ENCODE results near the gene ABCC1. TPM values are rescaled to one million over a fixed set of nuclear protein-coding genes. Genes with fewer than 3 reads are reported as not detected.
"Not testable (repeated sequence)": the region's sequence is repeated elsewhere in the genome, so short reads cannot be mapped to it uniquely, and the experiment has no call there.

ABCC1 gene
- total RNA-seq, 6 donors from 2014 or later = 35.4 to 106 (median 44.8) TPM

DNA sequence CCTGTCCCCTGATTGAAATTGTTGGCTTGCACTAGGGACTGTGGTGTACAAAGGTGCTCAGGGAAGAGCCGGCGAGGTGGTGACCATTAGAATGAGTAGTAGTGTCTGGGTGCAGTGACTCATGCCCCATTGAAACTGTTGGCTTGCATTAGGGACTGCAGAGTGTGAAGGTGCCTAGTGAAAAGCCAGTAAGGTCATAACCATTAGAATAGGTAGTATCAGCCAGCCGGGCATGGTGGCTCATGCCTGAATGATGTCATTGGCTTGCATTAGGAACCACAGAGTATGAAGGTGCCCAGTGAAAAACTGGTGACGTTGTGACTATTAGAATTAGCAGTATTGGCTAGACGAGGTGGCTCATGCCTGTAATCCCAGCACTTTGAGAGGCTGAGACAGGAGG, 195.0 kb downstream of the ABCC1 start:
- Histone ChIP-seq H3K36me3 (peaks cover 4 to 50% (median 31%) of the 10 kb centered on the region in 4 donors), H3K27me3 (no peaks in the 10 kb centered on the region), H3K27ac (no peak overlapping the region), H3K4me1 (peaks cover 0 to 3% (median 0%) of the 10 kb centered on the region in 4 donors), H3K9me3 (no peaks in the 10 kb centered on the region), H3K4me3 (no peak overlapping the region)
- DNase-seq (no peak), ATAC-seq (ENCODE audit: low FRiP score in 2 of 2) (no peak)
- 93 to 96% methylated on average over 5 of the region's 5 CpGs for WGBS, 2 donors
- TF ChIP-seq, protein P1, sequence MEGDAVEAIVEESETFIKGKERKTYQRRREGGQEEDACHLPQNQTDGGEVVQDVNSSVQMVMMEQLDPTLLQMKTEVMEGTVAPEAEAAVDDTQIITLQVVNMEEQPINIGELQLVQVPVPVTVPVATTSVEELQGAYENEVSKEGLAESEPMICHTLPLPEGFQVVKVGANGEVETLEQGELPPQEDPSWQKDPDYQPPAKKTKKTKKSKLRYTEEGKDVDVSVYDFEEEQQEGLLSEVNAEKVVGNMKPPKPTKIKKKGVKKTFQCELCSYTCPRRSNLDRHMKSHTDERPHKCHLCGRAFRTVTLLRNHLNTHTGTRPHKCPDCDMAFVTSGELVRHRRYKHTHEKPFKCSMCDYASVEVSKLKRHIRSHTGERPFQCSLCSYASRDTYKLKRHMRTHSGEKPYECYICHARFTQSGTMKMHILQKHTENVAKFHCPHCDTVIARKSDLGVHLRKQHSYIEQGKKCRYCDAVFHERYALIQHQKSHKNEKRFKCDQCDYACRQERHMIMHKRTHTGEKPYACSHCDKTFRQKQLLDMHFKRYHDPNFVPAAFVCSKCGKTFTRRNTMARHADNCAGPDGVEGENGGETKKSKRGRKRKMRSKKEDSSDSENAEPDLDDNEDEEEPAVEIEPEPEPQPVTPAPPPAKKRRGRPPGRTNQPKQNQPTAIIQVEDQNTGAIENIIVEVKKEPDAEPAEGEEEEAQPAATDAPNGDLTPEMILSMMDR (IDR thresholded peaks at IDR 0.05) = no peak
- TF ChIP-seq EP300 (IDR thresholded peaks at IDR 0.05) (no peak), POLR2A (IDR thresholded peaks at IDR 0.05) (no peak), POLR2AphosphoS5 (IDR thresholded peaks at IDR 0.05) (no peak)

DNA sequence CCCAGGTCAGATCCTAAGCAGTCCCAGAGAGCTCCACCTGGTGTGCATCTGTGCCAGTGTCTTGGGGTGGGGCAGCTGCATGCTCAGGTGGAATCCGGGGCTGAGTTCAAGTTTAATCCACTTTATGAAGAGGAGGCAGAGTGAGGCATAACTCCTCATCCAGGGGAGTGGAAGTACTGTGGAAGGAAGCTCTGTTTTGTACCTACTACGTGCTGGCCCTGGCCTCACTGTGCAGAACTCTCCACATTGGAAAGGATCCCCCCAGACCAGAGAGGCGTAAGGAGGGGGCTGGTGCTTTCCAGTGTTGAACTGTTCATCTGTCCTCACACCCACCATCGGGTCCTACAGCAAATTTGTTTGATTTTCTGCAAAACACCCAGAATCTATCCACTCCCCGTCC, 195.9 kb downstream of the ABCC1 start:
- no peak for DNase-seq
- 94 to 98% methylated on average over 4 to 5 of the region's 5 CpGs for WGBS, 2 donors

DNA sequence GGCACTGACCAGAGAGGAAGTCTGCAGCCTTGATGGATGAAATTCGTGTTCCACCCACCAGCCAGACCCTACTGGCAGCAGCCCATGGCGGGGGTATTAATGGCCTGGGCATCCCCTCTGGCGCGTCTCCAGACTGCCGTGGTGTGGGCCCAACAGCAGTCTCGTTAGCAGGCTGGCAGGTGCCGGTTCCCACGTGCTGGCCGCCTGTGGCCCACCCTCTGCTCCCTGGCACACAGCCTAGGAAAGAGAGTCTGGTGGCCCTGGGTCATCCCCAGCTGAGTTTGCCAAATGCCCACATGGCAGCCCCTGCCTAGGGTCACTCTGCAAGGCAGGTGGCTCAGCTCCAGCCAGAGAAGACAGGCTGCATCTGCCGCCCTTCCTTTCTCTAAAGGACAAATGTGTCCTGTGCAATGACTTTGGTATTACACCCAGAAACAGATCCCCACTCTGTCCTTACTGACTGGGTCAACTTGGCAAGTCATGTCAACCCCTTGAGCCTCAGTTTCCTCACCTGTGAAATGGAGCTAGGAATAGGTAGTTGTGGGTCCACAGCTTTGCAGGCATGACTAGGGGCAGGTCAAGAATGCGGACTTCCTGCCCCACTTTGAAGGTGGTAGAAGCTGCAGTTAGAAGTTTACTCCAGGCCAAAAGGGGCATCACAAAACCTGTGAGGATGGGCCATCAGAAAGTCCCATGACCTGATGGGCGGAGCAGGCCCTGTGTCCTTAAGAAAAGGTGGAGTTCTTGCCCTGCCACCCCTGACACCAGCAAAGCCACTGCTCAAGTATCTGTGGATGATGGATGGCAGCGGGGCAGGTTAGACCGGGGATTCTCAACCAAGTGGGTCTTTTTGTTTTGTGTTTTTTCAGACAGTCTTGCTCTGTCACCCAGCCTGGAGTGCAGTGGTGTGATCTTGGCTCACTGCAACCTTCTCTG, 197.2 kb downstream of the ABCC1 start:
- 80 to 94% methylated on average over 7 to 11 of the region's 14 CpGs for WGBS, 2 donors
- ATAC-seq (ENCODE audit: low FRiP score in 2 of 2) (no peak), DNase-seq (no peak)

More for the DNA sequence above, 195.9 kb downstream of the ABCC1 start:
- Histone ChIP-seq H3K27me3 (no peaks in the 10 kb centered on the region), H3K9me3 (no peaks in the 10 kb centered on the region), H3K36me3 (peaks cover 4 to 42% (median 26%) of the 10 kb centered on the region in 4 donors), H3K4me3 (no peak overlapping the region), H3K27ac (no peak overlapping the region), H3K4me1 (peaks cover 0 to 5% (median 3%) of the 10 kb centered on the region in 4 donors)
- no peak for ATAC-seq (ENCODE audit: low FRiP score in 2 of 2)
- TF ChIP-seq POLR2A (IDR thresholded peaks at IDR 0.05) = no peak

DNA sequence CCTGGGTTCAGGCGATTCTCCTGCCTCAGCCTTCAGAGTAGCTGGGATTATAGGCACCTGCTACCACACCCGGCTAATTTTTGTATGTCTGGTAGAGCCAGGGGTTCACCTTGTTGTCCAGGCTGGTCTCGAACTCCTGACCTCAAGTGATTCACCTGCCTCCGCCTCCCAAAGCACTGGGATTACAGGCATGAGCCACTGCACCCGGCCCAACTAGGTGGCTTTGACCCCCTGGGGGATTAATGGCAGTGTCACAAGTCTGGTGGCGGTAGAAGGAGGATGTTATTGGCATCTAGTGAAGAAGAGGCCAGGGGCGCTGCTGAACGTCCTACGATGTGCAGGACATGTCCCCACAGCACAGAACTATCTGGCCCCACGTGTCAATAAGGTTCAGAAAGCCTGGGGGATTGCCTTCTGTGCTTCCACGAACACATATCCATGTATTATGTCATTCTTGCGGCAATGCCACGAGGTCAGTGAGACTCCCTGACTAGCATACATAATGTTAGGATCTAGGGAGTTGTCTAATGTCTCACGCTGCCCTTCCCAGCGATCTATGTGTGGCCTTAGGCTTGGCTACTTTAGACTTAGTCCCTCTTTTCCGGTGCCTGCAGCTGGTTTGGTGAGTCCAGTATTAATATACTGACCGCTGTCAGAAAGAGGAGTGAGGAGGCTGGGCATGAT, 198.0 kb downstream of the ABCC1 start:
- no peaks in the 10 kb centered on the region for H3K9me3 ChIP-seq
- TF ChIP-seq, protein P1 (IDR thresholded peaks at IDR 0.05) = no peak
- no peak for TF ChIP-seq EP300 (IDR thresholded peaks at IDR 0.05)
- no peak for TF ChIP-seq POLR2AphosphoS5 (IDR thresholded peaks at IDR 0.05)
- TF ChIP-seq POLR2A (IDR thresholded peaks at IDR 0.05) = no peak
- no peak for ATAC-seq (ENCODE audit: low FRiP score in 2 of 2)
- no peaks in the 10 kb centered on the region for H3K27me3 ChIP-seq
- peaks cover 0 to 28% (median 10%) of the 10 kb centered on the region in 4 donors for H3K36me3 ChIP-seq
- no peak overlapping the region for H3K27ac ChIP-seq
- WGBS, 2 donors = 85 to 94% methylated on average over 17 of the region's 17 CpGs
- DNase-seq = no peak
- no peak overlapping the region for H3K4me3 ChIP-seq
- H3K4me1 ChIP-seq = peaks cover 0 to 8% (median 5%) of the 10 kb centered on the region in 4 donors

More for the DNA sequence above, 197.2 kb downstream of the ABCC1 start:
- no peaks in the 10 kb centered on the region for H3K27me3 ChIP-seq
- no peaks in the 10 kb centered on the region for H3K9me3 ChIP-seq
- no peak for TF ChIP-seq EP300 (IDR thresholded peaks at IDR 0.05)
- no peak for TF ChIP-seq POLR2AphosphoS5 (IDR thresholded peaks at IDR 0.05)
- TF ChIP-seq, protein P1 (IDR thresholded peaks at IDR 0.05) = no peak
- TF ChIP-seq POLR2A (IDR thresholded peaks at IDR 0.05) = no peak
- no peak overlapping the region for H3K27ac ChIP-seq
- H3K4me1 ChIP-seq = peaks cover 0 to 8% (median 5%) of the 10 kb centered on the region in 4 donors
- H3K36me3 ChIP-seq = peaks cover 0 to 29% (median 16%) of the 10 kb centered on the region in 4 donors
- H3K4me3 ChIP-seq = no peak overlapping the region

DNA sequence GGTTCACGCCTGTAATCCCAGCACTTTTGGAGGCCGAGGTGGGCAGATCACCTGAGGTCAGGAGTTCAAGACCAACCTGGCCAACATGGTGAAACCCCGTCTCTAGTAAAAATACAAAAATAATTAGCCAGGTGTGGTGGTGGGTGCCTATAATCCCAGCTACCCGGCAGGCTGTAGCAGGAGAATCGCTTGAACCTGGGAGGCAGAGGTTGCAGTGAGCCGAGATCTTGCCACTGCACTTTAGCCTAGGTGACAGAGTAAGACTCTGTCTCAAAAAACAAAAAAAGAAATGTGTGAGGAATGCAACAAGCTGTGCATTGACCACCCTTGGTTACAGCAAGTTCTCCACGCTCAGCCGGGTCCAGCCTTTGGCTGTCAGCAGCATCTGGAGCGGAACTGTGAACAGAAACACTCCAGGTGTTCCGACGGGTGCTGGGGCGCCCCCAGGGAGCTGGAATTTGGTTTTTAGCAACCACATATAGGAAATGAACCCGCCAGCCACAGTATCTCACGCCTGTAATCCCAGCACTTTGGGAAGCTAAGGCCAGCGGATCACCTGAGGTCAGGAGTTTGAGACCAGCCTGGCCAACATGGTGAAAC, 198.7 kb downstream of the ABCC1 start:
- H3K27ac ChIP-seq; DNase-seq; ATAC-seq (ENCODE audit: low FRiP score in 2 of 2); H3K27me3 ChIP-seq; H3K4me3 ChIP-seq; H3K9me3 ChIP-seq; H3K4me1 ChIP-seq: not testable (repeated sequence)
- WGBS, 2 donors = 81 to 85% methylated on average over 14 to 15 of the region's 15 CpGs
- H3K36me3 ChIP-seq = peaks cover 0 to 30% (median 7%) of the 10 kb centered on the region in 4 donors
